OCI-LY3 (cell line): ENCODE data around the gene FKBP5.

Experiments
- CTCF ChIP-seq: fragments of 200-600, 300-600 bp; sonication (generic); IDR thresholded peaks from 2 replicates; pipeline ENCODE4 v1.5.1; 2014; ENCODE audit warnings: antibody characterized with exemption, low read length, low read depth
- EZH2phosphoT487 ChIP-seq: fragments of 200-600 bp; shearing (Covaris generic); IDR thresholded peaks from 2 replicates; pipeline ENCODE4 v1.6.1; 2018; ENCODE audit warnings: antibody characterized with exemption, mixed run types, low read depth

- no peak for TF ChIP-seq CTCF
- TF ChIP-seq EZH2phosphoT487: no peak
Measured at GRCh38 chr6:35573495-35574110, 115.1 kb downstream of the FKBP5 start.
